Measurements from ENCODE around the gene ABCC4.

Gene ABCC4

DNA sequence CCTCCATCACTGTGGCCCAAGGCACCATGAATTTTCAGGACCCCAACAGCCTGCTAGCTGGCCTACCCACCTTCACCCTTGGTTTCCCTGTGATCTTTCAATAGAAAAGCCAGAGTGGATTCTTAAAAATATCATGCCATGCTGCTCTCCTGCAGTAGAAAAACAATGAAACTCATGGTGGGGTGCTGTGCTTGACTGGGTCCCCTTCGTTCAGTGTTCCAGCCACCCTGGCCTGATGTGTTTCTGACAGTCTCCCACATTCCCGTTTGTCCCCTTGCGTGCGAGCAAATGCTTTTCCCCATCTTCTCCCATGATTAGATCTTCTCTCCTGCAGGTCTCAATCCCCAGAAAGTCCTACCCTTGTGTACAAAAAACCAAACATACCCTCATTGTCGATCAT lies 43.2 kb downstream of the ABCC4 start:
- no peak for DNase-seq

DNA sequence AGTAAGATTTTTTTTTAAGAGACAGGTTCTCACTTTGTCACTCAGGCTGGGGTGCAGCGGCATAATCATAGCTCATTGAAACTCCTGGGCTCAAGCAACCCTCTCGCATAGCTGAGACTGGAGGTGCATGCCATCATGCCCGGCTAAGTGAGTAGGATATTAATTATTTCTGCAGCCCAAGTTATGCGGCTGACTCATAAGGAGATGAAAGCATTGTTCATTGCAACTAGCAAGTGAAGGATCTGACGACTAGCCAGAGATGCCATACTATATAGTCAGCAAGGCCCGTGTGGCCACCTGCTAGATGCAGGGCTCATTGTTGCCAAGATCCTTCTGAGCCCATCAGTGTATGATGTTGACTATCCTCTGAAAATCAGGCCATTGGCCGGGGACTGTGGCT lies 45.2 kb downstream of the ABCC4 start:
- DNase-seq: no peak

DNA sequence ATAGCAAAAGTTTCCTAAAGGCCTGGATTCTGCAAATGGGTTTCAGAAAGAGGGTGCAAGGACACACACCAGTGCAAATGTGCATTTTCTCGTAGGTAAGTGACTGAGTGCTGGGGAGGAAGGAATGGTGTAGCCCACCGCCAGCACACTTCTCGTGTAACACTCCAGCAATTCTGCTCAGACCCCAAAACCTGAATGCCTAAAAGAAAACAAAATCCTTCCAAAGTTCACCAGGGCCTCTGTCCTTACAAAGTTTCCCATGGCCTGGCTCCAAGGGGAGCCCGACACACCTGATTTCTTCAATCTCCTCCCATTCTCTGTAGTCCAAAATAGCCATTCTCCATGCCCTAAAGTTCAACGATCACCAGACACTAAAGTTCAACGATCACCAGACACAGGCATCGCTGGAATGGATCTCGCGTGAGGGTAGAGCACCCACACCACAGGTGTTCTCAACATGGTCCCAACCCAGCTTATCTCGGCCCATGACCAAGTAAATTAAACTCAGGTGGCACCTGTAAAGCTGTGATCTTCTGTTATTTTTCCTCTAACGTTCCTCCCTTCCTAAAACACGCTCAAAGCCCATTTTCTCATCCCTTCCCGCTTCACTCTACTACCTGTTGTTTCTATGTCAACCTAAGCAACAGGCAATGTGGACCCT lies 46.0 kb downstream of the ABCC4 start:
- no peak for DNase-seq

DNA sequence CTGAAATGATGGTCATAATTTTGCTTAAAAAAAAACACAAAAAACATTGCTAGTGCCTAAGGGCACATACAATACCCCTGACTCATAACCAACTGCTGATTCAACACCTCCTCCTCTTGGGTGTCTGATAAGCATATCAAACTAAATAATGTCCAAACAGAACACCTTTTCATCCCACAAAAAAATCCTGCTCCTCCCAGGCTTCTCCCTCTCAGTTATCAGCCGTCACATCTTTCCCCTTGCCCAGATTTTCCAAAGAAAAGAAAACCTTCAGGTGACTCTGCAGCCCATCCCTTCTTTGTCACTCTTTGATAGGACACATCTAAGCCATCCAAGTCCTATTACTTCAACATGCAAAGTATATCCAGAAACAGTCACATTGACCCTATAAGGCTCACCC lies 46.9 kb downstream of the ABCC4 start:
- DNase-seq: no peak

DNA sequence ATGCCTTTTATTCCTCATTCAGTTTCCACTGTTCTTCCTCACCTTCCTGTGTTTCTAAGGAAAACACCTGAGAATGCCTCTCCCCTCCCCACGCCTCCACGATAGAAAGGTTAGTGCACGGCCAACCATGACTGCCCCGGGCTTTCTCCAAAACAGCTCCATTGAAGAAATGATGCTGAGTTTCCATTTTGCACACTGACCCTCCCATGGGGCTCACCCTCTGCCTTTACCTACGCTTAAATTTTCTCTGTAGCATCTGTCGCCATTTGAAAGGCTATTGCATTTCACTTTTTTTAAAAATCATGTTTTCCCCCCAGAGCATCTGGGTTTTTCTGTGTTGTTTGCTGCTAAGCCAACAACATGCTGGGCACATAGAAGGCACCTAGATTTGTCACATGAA lies 48.2 kb downstream of the ABCC4 start:
- DNase-seq: no peak

DNA sequence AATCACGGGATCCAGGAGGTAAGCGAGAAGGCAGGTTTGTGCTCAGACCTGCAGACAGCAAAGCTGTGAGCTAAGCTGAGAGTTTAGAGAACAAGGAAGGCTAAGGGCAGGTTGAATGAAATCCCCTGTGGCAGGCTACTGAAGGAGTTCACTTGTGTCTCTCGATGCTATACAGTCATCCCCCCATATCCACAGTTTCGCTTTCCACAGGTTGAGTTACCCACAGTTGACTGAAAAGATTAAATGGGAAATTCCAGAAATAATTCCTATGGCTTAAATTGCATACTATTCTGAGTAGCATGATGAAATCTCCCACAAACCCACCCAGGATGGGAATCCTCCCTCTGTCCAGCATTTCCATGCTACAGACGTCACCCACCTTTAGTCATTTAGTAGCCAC lies 49.6 kb downstream of the ABCC4 start:
- no peak for DNase-seq

DNA sequence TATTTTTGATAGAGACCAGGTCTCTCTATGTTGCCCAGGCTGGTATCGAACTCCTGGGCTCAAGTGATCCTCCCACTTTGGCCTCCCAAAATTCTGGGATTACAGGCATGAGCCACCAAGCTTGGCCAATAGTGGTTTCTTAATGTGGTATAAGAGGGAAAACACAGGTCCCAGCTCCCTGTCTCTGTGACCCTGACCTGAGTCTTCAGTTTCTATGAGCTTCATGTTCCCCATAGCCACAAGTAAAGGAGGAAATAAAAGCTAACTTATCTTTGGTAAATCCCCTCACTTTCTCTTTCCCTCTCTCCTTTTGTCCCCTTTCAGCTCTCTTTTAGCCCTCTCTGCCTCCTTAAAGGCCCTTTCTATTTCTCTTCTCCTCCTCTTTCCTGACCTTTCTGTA lies 50.3 kb downstream of the ABCC4 start:
- no peak for DNase-seq

DNA sequence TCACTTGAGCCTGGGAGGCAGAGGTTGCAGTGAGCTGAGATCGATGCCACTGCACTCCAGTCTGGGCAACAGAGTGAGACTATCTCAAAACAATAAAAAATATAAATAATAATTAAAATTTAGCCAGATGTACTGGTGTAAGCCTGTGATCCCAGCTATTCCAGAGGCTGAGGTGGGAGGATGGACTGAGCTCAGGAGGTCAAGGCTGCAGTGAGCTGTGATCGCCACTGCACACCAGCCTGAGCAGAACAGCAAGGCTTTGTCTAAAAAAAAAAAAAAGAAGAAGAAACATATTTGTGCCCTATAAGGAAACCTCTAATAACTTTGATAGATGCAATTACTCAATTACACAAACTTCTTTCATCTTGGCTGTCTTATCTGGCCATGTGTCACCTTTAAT lies 52.3 kb downstream of the ABCC4 start:
- DNase-seq: no peak

DNA sequence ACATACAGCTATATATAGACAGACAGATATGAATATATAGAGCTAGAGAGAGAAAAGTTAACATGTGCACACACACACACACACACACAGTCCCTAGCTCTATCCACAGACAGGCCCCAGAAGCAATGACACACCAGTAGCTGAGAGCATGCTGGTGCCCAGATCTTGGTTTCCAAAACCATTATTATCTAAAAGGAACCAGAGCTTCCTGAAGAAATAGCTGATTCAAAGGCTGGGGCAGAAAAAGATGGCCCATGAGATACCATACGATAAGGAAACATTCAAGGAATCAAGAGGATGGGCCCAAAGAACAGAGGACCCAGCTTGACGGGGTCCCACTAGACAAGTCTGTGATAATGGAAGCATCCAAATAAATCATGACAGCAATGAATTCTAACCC lies 53.4 kb downstream of the ABCC4 start:
- no peak for DNase-seq

DNA sequence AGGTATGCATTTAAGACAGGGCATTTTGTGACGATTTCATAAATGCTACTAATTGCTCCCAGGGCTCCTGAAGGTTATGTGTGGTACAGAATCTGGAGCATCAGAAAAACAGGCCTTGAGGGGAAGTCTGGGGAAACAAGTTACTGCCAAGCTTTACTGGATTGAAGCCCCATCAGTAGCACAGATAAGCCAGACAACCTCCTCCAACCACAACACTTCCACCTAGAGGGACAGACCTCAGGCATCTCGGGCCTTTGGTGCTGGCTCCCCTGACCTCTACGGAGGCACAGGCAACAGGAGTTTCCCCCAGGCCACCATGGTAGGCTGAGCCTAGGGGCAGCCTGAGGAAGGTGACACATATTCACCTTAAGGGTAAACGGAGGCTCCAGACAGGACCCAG lies 54.1 kb downstream of the ABCC4 start:
- no peak for DNase-seq

DNA sequence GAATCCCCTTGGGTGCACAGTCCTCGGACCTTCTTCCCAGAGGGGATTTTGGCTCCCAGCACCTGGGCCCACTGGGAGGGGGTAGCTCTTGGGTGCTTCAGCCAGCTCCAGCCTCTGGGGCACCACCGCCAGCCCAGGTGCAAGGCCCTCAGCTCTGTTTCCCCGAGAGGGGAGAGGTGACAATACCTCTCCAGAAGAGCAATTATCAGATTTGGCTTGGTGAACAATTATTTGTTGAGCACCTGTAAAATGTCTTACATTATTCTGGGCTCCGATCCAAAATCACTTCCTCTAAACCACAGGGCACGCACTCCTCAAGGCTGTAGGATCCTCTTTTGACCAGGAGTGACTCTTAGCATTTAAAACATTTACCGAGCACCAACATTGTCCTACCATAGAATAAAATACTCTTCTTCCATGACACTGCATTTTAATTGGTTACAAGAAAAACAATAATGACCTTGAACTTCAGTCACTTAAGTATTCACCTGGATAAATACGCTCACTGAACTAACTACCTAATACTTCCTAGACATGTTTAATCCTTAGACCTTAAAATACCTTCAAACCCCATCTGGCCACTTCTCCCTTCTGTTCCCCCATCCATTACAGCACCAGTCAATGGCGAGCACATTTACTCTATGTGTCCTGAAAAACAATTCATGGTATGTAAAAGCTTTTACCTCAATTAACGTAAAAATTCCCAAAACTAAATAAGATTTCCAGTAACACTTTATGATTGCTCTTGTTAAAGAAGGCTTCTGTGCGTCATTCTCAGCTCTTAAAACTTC lies 54.8 kb downstream of the ABCC4 start:
- DNase-seq: no peak

DNA sequence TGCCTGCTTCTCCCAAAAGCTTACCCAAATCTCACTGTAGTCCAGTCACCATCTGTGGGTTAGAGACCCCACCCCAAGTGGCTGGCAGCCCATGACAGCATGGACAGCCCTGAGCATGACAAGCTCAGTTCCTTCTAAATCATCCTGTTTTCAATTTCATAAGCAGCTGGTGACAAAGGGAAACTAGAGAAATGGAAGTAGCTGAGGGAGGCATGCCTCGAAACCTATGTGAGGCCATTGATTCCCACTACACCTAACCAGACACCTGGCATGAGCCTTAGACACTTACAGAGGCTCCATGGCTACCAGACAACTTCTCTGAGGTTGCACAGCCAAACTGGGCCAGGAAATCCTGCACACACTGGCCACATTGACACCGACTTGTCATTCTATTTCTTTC lies 56.2 kb downstream of the ABCC4 start:
- no peak for DNase-seq

DNA sequence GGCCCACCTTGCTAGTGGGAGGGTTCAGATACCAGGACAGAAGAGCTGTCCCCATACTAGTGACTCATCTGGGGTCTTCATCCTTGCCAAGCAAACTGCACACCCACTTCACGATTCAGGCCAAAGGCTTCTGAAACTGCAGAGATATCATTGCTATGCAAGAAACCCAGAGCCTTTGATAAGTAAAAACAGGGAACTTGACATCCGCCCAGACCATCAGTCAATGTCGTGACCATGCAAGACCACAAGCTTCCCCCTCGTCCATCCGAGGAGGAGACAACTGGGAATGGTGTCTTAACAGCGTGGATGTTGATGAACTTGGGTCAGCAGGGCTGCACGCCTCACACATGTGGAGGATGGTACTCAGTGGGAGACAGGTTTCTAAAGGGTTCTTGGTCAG lies 58.0 kb downstream of the ABCC4 start:
- no peak for DNase-seq

DNA sequence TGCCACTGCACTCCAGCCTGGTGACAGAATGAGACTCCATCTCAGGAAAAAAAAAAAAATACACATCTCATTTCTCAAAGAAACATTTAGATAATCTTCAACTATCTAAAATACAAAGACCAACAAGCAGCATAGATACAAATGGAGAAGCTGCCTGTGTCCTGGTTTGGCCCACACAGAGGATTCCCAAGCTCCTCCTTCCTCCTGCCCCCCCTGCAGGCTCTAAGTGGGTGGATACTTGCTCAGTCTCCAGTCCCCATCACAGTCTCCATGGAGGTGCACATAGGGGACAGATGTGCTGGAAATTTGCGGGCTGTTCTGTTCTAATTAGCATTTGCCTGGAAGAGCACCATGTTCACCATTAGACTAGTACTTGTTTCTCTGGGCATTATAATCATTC lies 59.9 kb downstream of the ABCC4 start:
- no peak for DNase-seq

DNA sequence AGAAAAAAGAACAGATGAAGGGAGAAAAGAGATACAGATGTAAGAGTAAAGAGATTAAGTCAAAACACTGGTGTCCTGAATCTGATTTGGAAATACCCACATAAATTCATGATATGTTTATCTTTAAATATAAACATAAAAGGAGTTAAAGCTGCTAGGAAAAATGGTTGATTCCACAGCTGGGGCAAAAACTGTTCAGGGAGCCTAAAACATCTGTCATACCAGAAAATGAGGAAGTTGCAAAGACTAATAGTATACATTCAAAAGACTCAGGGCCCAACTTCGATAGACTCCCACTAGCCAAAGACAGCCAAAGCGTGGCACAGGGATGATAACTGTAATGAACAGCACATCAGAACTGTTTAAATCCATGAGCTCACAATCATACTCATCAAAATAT lies 62.0 kb downstream of the ABCC4 start:
- no peak for DNase-seq

DNA sequence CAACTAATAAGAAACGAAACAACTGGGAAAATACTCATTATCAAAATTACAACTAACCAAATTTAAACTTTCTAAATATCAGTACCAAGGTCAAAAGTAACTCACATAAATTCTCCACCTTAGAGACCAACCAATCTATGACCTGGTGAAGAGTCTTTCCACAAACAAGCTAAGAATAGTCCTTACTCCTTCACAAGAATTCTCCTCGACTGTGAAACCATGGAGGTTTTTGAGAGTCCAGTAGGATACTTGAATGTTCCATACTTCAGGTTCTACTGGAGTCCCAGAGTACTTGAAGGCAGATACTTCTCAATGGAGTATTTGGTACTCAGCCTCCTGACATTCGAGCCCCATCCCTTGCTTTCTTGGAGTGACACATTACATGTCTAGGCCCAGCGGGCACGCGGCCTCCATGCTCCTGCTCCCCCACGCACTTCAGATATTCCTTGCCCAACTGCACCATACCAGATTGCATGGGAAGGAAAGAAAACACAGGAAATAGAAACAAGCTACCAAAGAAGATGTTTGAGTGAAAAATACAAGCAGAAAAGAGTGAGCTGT lies 63.9 kb downstream of the ABCC4 start:
- no peak for DNase-seq

DNA sequence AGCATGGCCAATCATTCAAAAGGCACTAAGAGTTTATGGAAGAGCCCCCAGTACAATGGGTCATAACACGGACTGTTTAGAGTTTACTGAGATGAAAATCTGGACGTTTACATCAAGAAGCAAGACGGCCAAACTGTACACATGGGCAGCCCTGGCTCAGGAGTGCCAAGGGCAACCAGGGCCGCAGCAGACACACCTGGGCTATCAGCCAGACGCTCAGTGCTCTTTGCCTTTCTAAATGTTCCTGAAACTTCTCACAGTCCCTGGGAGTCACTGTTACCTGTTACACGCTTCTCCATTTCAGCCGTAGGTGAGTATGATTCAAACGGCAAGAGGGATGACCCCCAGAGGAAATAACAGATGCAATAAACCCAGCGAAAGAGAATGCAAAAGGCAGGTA lies 64.5 kb downstream of the ABCC4 start:
- no peak for DNase-seq

DNA sequence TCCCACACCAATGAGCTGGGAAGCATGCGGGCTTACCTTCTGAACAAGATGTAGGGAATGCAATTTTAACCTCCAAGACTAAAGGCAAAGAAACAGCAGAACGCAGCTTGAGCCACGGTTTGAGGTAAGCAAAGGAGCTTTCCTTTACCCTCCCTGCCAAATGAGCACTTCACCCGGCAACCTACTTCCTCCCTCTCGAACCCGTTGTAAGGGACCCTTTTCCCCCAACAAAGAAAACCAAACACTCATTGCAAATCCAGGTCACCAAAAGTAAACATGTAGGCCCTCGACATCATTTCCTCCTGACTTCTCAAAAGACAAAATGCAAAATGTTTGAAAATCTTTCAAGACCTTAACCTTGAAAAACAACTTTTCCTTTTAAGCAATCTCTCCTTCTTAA lies 65.3 kb downstream of the ABCC4 start:
- no peak for DNase-seq

DNA sequence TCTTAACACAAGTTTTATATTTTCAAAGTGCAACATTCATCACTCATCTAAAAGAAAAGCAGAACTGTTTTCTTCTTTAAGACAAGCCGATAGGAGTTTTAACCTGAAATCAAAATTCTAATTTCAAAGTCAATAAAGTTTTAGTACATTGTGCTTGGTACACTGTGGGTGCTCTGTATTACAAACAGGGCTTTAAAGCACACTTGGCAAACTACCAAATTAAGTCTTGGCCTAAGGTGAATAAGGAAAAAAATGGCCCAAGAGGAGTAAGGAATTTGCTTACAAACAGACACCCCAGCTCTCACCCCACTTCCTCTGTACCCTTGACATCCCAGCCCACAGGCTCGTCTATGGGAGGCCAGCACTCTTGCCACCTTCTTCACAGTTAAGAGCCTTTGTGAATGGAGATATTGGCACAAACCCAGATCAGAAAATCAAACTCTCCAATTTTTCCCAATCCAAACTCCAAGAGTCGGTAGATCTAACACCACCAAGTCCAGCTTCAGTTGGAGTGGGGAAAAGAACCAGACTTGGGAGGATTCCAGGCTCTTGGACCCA lies 66.0 kb downstream of the ABCC4 start:
- no peak for DNase-seq

DNA sequence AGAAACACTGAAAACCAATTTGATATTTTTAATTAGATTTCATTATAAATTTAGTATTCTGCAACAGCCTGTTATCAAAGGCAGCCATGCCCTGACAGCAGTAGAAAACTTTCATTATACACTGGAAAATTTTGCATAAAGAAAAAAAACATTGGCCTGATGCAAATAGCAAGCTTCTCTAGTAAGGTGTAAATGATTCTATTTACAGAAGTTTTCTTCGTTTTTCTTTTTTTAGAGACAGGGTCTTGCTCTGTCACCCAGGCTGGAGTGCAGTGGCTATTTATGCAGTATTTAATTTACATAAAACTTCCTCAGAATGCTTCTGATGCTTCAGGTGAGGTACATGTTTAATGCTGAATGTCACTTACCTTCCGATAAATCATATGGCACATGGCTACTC lies 67.0 kb downstream of the ABCC4 start:
- no peak for DNase-seq

DNA sequence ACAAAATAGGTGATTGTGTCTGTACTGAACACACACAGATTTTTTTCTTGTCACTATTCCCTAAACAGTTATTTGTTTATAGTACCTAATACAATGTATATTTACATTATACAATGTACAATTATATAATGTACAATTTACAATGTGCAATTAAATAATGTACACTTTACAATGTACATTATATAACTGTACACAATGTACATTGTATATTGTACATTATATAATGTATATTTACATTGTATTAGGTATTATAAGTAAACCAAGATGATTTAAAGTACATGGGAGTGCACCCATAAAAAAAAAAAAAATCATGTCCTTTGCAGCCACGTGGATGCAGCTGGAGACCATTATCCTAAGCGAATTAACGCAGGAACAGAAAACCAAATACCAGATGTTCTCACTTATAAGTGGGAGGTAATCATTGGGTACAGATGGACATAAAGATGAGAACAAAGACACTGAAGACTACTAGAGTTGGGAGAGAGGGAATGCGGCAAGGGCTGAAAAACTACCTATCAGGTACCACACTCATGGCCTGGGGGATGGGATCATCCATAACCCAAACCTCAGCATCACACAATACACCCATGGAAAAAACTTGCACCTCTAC lies 68.1 kb downstream of the ABCC4 start:
- no peak for DNase-seq

DNA sequence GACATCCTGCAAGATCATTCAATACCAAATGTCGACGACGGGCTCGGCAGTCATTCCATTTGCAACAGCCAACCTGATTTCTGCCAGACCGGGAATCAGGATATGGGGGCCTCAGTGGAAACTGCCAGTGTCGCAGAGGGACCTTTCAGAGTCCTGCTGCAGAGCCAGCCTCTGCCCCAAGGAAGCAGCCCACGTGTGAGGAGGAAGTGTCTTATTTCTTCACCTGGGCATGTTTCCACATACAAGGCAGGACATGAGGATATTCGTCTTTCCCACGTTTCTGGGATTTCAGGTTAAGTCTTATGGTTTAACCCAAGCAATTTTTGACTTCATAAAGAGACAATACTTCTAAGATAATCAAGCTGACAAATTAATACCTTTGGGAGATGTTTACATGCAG lies 69.9 kb downstream of the ABCC4 start:
- no peak for DNase-seq

DNA sequence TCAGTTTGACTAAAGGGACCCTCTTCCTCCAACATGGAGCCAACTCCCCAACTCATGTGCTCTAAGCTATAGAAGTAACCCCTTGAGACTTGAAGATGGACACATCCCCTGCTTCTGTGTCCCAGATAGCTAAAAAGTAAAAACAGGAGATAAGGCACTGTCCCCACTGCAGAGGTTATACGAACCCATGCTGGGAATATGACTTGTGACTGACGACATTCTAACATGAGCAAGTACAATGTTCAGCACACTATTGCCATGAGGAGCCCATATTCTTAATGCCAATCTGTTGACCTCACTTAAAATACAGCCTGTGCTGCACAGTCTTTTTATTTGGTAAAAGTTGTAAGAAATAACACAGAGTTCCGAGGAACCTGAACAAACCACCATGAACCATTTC lies 71.4 kb downstream of the ABCC4 start:
- DNase-seq: no peak

DNA sequence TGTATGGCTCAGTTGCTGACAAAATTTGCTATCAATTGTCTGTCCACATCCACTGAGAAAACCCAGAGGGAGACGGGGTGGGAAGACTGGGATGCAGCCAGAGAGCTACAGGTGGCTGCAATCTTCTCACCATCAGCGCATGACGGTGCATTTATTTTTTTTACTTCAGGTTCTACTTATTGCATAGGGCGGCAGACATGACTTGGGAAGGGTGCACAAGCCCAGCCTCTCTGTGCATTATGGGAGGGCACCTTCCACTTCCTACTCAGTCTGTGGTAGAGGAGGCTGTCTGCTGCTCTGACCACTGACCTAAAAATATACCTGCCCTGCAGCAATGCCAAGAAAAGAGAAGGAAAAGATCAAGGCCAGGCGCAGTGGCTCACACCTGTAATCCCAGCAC lies 73.1 kb downstream of the ABCC4 start:
- no peak for DNase-seq
